Right kidney (tissue), 1 donor: Measurements from ENCODE around the gene ERI3.
A peak's percentile ranks its signal among the peaks of the same experiment; 100 is the strongest.

ENCODE experiments used
- DNase-seq: peaks from one replicate; pipeline ENCODE4 v3.0.0-alpha.2; 2016

ERI3 gene

GRCh38 chr1:44262816-44263567 lies 92.1 kb downstream of the ERI3 start:
- no peak for DNase-seq

DNA sequence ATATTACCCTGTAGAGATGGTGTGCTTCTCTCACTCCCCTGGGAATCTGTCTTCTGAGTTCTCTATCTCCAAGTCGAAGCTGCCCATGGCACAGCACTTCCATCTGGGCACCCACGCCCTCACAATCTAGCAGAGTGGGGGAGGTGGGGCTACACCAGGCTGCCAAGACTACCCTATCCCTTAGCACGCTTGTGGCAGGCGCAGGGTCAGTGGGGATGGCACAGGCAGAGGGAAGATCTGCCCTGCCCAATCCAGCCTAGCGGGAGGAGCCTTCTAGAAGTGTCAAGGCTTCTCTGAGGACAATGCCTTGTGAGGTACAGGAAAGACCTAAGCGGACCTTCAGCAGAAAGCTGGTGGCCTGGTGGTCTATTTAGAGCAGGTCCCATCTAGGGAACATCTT lies 92.6 kb downstream of the ERI3 start:
- DNase-seq: no peak

DNA sequence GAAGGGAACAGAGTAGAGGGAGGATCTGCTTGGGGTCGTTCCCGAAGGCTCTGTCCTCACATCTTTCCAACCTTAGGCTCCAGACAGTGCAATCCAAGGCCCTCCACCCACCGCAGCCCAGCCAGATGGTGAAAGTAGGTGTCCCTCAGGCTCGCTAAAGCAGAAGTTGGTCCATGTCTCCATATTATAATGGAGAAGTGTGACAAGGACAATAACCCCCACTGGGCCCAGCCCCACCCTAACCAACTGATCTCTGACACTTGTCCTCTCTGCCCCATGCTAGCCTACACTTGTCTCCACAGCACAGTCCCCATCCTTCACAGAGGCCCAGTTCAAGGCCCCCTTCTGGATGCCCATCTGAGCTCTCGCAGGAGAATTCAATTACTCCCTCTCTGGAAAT lies 93.1 kb downstream of the ERI3 start:
- no peak for DNase-seq

DNA sequence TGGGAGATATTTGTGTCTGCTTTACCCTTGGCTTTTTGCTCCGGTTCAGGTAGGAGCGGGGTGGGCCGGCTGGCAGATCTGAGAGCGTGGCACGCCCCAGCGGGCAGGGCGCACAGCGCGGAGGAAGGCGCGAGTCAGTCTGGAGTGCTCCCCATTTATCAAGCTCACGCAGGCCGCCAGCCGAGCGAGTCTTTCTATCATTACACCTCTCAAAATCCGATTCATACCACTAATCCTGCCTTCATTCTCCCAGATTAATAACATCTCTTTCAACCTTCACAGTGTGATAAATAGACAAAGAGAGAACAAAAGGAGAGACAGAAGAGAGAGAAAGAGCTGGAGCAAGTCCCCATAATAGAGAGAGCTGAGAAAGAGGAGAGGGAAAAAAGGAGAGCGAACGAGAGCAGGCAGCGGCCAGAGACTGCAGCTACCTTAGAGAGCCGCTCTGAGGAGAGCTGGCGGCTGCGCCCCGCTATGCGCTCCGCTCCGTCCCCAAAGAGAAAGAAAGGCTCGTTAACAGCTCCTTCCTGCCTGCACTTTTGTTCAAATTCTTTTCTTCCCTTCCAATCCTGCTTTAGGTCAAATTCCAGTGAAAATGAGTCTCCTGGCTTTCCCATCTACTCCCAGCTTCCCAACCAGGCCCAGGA lies 93.8 kb downstream of the ERI3 start:
- no peak for DNase-seq

DNA sequence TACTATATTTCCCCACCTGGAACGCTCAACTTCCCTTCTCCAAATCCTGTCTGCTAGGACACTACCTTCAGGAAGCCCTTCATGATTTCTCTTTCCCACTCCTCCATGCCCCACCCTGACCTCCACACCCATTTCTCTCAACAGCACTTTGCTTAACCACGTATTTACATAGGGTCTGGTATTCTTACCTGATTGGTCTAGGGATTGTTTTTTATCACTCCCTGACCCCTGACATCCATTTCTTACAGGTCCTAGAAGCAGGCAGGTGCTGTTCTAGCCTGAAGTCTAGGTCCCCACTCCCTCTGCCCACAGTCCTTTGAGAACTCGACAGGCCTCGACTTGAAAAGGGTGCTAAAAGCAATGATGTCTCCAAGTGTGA lies 94.3 kb downstream of the ERI3 start:
- no peak for DNase-seq

- DNase-seq: no peak
These were observed 96.0 kb downstream of the ERI3 start for GRCh38 chr1:44259090-44259489.

DNA sequence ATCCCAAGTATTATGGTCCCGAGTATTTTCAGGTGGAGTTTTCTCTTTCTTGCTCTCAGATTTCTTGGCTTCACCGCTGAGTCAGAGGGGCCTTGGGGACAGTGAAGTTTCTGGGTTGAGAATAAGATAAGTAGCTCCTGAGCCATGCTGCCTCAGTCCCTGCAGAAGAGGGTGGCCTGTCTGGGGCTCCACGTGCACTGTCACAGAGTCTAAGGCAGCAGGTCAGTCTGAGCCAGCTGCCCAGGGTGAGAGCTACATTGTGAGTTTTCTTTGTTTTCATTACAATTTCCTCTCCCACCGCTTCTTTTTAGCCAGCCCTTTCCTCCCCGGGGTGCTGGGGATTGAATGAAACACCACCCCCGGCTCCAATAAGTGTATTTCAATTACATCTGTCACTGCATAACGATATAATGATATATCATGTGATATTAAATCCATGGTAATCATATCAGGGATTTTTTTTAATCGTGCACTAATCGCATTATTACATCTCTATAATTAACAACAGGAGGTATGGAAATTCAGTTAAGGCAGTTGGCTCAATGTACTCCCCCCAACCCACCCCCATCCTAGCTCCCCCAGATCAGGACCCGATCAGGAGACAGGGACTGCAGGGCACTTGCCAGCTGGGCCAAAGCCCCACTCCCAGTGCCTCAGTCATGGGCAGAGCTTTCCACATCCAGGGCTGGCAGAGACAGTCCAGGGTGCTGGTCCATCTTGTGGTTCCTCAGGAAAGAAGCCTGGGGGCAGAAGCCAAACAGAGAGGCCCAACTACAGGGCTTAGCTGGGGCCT lies 98.1 kb downstream of the ERI3 start:
- DNase-seq: no peak

DNA sequence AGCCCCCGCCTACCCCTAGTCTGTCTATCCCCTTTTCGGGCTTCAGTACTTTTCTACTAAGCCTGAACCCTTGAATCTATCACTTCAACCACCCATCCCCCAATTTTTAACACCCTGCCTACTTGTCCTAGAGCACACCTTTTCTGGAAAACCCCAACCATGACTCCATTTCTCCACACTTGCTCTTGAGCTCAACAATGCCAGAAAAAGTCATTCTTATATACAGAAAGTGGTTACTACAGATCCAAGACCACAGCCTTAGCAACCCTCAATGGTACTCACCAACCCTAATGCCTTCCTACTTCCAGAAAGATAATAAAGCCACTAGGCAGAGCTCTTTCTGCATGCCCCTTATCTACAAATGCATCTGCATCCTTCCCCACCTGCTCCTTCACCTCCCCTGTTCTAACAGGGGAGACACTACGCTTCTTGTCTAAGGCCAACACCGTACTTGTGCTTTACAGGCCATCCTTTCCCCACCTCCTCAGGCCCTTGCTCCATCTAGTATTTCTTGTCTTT lies 100.6 kb downstream of the ERI3 start:
- DNase-seq: no peak

DNA sequence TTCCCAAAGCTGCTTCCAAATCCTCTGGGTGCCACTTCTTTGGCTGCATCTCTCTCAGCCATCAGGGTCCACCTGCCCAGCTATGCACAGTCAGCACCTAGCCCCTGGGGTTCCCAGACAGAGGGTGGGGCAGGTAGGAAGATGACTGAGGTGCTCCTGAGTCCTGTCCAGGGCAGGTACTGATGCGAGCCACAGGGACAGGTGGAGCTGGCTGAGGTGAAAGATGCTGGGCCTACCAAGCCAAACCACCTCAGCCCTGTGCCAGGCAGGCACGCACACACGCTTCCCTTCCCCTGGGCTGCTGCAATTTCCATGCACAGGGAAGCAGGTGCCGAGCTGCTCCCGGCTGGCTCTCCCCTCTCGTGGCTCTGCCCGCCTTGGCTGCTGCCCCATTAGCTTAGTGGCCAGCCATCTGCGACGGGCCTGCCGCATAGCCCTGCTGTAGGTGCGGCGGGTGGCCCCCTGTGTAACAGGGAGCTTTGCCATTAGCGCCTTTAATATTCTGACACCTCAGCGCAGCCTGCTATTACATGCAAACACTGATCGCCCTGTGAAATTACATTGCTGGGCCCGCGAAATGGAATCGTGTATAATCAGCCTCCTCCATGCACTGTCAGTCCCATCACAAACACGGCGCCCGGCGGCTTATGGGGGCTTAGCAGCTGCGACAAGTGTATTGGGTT lies 102.9 kb downstream of the ERI3 start:
- no peak for DNase-seq

- DNase-seq: no peak
These were observed 103.6 kb downstream of the ERI3 start for GRCh38 chr1:44251486-44251885.

GRCh38 chr1:44250068-44250781 lies 104.8 kb downstream of the ERI3 start:
- no peak for DNase-seq

GRCh38 chr1:44249543-44249942 lies 105.5 kb downstream of the ERI3 start:
- DNase-seq: no peak

GRCh38 chr1:44246806-44247205 lies 108.3 kb downstream of the ERI3 start:
- DNase-seq: no peak

DNA sequence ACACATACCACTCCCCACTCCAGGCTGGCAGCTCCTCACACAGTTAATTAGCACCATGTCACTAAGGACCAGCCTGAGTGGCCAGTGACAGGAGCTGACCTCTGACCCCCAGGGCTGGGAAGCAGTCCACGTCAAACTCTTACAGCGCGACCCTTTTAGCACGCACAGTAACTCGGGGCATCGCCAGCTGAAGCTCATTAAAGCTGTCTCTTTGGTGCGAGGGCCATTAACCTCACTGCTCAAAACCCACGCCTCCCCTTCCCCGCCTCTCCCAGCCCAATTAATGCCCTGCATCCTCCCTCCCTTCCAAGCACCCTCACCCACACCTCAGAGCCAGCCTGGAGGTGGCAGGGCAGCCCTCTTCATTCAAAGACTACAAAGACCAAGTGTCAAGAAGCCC lies 110.1 kb downstream of the ERI3 start:
- no peak for DNase-seq

DNA sequence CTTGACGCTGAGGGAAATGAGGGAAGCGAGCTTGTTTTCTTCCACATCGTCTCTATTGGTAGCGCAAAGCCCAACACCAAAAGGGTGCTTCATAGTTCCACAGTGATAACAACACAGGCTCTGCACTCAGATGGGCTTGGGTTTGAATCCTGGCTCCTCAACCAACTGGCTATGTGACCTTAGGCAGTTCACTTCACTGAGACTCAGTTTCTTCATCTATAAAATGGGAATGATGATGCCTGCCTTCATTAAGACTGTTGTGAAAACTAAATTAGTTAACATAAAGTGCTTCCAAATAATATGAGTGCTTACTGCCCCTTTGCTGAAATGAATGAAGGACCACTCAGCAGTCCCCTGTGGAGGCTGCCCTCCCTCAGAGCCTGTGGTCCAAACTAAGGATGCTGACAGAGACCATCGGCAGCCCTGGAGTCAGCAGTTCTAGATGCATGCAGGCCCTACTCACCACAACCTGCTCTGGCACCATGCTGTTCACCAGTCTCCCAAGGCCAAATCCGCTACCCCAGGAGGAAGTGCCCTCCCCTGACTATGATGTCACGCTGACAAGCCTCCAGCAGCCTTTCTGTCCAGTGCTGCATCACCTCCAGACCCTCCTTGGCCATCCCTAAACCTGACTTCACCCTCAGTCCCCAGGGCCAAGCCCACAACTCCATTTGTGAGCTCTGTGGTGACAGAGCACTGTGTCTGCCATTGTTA lies 111.1 kb downstream of the ERI3 start:
- DNase-seq: no peak

DNA sequence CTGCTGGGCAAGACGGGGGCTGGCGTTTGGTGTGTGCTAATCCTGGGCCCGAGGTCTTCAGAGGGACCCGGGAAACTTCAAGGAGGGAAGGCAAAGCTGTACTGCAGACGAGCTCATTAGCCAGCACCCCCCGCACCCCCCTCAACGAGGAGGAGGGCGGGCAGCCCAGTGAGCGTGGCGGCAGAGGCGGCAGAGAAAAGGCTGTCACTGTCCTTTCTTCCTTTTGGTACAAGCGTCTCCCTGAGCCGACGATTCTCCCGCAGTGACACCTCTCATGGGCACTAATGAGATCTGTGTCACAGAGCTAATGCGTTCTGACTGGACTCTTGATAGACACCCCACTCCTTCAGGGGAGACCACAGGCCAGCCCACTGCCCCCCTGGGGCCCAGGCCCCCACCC lies 112.3 kb downstream of the ERI3 start:
- no peak for DNase-seq

DNA sequence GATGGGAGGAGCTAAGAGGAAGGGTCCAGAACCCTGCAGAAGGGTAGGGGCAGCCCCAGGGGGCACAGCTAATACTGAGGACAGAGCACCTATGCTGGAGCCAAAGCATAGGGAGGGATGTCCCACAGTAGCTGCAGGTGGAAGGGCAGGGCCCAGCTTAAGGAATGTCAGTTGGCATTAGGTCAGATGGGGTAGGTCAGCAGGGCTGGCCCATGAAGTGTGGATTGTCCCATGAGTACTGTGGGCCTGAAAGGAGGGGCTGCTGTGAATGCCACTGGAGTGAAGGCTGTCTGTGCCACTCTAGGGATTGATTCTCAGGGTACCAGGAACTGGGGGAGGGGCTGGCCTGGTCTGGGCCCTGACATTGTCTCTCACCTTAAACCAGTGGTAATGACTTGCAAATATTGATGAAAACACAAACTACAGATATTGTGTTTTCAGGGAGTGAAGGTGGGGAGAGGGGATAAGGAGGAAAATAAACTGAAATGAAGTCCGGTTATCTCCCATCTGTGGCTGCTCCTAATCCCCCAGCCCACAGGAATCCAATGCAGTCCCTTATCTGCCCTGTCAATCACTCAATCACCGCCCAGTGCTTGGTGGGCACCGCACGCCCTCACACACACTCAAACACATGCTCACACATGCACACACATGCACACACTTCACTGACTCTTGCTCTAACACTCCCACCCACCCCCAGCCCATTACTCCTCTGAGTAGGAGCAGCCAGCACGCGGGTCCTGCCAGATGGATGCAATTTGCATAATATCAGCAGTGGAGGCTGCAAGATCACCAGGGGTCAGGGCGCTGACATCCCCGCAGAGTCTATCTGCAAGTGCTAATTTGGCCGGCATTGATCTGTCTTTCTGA lies 114.0 kb downstream of the ERI3 start:
- DNase-seq: no peak

- no peak for DNase-seq
These were observed 115.1 kb downstream of the ERI3 start for GRCh38 chr1:44239961-44240371.

GRCh38 chr1:44239331-44239960 lies 115.6 kb downstream of the ERI3 start:
- DNase-seq: peak; percentile 41

- DNase-seq: no peak
These were observed 116.4 kb downstream of the ERI3 start for GRCh38 chr1:44238660-44239059.
